ENCODE data around the gene EDN2. TPM values are rescaled to one million over a fixed set of nuclear protein-coding genes. Genes with fewer than 3 reads are reported as not detected.

The EDN2 gene
- total and polyA plus RNA-seq, 9 donors, result 0.20 to 24.8 (median 0.36) TPM; not detected in 4

- intact Hi-C loops (cut with DNase I), result no loop called here
- Histone ChIP-seq H3K36me3 (no peaks in the 10 kb centered on the region), H3K27ac (no peak overlapping the region), H3K9me3 (no peaks in the 10 kb centered on the region), H3K4me1 (ENCODE audit: insufficient read depth) (no peaks in the 10 kb centered on the region), H3K4me3 (no peak overlapping the region), H3K27me3 (no peaks in the 10 kb centered on the region)
- TF ChIP-seq EP300 (IDR thresholded peaks at IDR 0.05) (no peak), POLR2A (IDR thresholded peaks at IDR 0.05) (no peak)
- TF ChIP-seq, protein P1, sequence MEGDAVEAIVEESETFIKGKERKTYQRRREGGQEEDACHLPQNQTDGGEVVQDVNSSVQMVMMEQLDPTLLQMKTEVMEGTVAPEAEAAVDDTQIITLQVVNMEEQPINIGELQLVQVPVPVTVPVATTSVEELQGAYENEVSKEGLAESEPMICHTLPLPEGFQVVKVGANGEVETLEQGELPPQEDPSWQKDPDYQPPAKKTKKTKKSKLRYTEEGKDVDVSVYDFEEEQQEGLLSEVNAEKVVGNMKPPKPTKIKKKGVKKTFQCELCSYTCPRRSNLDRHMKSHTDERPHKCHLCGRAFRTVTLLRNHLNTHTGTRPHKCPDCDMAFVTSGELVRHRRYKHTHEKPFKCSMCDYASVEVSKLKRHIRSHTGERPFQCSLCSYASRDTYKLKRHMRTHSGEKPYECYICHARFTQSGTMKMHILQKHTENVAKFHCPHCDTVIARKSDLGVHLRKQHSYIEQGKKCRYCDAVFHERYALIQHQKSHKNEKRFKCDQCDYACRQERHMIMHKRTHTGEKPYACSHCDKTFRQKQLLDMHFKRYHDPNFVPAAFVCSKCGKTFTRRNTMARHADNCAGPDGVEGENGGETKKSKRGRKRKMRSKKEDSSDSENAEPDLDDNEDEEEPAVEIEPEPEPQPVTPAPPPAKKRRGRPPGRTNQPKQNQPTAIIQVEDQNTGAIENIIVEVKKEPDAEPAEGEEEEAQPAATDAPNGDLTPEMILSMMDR (IDR thresholded peaks at IDR 0.05), result no peak
- WGBS, 3 donors, result 82 to 88% (median 83%) methylated on average over 10 of the region's 10 CpGs
- no peak for DNase-seq
Observed at GRCh38 chr1:41523071-41523470, 38.6 kb upstream of the EDN2 start.

GRCh38 chr1:41521766-41522165 lies 37.3 kb upstream of the EDN2 start:
- TF ChIP-seq POLR2A (IDR thresholded peaks at IDR 0.05) (no peak), EP300 (IDR thresholded peaks at IDR 0.05) (no peak)
- TF ChIP-seq, protein P1 (IDR thresholded peaks at IDR 0.05), result no peak
- Histone ChIP-seq H3K9me3 (no peaks in the 10 kb centered on the region), H3K36me3 (no peaks in the 10 kb centered on the region), H3K4me1 (ENCODE audit: insufficient read depth) (no peaks in the 10 kb centered on the region), H3K27me3 (no peaks in the 10 kb centered on the region), H3K27ac (no peak overlapping the region), H3K4me3 (no peak overlapping the region)
- intact Hi-C loops (cut with DNase I), result no loop called here
- DNase-seq, result no peak
- WGBS, 3 donors, result 73 to 84% (median 77%) methylated on average over 12 of the region's 12 CpGs

DNA sequence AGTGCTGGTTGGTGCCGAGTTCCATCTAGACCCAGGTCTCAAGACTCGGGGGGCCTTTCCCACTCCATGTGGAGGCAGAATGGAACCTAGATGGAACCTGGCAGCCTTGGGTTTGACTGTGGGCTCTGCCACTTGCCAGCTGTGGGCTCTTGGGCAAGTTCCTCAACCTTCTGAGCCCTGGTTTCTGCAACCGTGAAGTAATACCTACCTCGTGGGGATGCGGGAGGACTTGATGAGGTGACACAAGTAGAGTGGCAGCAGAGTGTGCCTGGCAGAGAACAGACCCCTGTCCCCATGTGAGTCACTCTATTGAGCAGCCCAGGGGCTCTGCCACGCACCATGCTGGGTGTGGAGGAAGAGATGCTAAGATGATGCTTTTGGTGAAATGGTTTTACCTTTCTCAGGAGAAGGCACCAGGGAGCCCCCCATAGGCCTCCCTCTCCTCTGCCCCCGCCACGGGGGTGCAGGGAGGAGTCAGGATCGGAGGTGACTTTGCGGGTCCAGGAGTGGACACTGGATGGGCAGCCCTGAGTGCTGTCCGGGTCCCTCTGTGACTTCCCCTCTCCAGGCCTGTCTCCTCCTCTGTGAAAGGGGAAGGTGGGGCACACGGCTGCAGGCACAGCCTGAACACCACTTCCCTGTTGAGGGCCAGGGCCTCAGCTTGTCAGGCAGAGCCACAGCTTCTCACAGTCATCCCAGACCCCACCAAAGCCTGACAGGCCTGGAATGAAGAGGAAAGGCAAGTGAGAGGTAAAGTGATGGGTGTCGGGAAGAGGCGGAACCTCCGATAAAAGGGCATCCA lies 36.7 kb upstream of the EDN2 start:
- DNase-seq, result no peak
- H3K4me1 ChIP-seq (ENCODE audit: insufficient read depth), result peaks cover 2% of the 10 kb centered on the region
- no peak overlapping the region for H3K27ac ChIP-seq
- intact Hi-C loops (cut with DNase I), result no loop called here
- TF ChIP-seq EP300 (IDR thresholded peaks at IDR 0.05), result no peak
- TF ChIP-seq, protein P1 (IDR thresholded peaks at IDR 0.05), result no peak
- TF ChIP-seq POLR2A (IDR thresholded peaks at IDR 0.05), result no peak
- no peak overlapping the region for H3K4me3 ChIP-seq
- 84 to 95% (median 85%) methylated on average over 11 to 15 of the region's 15 CpGs for WGBS, 3 donors
- H3K9me3 ChIP-seq, result no peaks in the 10 kb centered on the region
- no peaks in the 10 kb centered on the region for H3K27me3 ChIP-seq
- no peaks in the 10 kb centered on the region for H3K36me3 ChIP-seq

DNA sequence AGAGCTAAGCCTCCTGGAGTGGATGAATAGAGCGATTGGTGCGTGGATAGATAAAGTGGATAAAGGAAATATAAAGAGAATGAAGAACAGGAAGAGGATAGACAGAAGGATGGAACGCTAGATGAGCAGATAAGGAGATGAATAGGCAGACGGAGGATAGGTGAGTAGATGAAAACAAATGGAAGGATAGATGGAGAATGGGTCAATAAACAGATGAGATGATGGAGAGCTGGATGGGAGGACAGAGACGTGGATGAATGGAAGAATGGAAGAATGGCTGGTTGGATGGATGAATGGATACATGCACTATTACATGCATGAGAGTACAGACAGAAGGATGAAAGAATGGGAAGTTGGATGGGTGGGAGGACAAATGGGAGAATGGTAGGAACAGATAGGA lies 35.2 kb upstream of the EDN2 start:
- no peaks in the 10 kb centered on the region for H3K36me3 ChIP-seq
- no peaks in the 10 kb centered on the region for H3K9me3 ChIP-seq
- H3K27ac ChIP-seq, result no peak overlapping the region
- TF ChIP-seq, protein P1 (IDR thresholded peaks at IDR 0.05), result no peak
- TF ChIP-seq EP300 (IDR thresholded peaks at IDR 0.05) (no peak), POLR2A (IDR thresholded peaks at IDR 0.05) (no peak)
- WGBS, 3 donors, result 88 to 95% (median 94%) methylated on average over 4 to 5 of the region's 5 CpGs
- intact Hi-C loops (cut with DNase I), result no loop called here
- H3K27me3 ChIP-seq, result no peaks in the 10 kb centered on the region
- H3K4me3 ChIP-seq, result no peak overlapping the region
- no peak for DNase-seq
- H3K4me1 ChIP-seq (ENCODE audit: insufficient read depth), result peaks cover 2% of the 10 kb centered on the region

All from ovary (tissue), 9 donors.